T-cell (primary cell): ENCODE data around the gene SLC2A9. TPM values are rescaled to one million over a fixed set of nuclear protein-coding genes. Genes with fewer than 3 reads are reported as not detected.
A peak's percentile ranks its signal among the peaks of the same experiment; 100 is the strongest.

Experiments used
- ATAC-seq, 4 experiments: fragments of 200-7000 bp in 3 of 4; fragments of 150-1000 bp in 1 of 4; cut with Tn5 transposase; replicated peaks in 1 of 4; 1 replicate in 3 of 4; 2 replicates in 1 of 4; pipeline ENCODE4 v1.10.0; 2021; ENCODE audit warnings: moderate library complexity in 3 of 4, mild to moderate bottlenecking in 2 of 4, moderate number of reproducible peaks in 1 of 4
- CTCF ChIA-PET, 2 donors: fragments of 300-600 bp; sonication (Branson Sonifier 250); formaldehyde crosslinking; loops; one replicate each; lab custom pipeline; 2022; ENCODE audit warnings: antibody characterized with exemption in 2 of 2; lab: Charles Lee
- POLR2A ChIA-PET, 2 donors: fragments of 300-600 bp; sonication (Branson Sonifier 250); formaldehyde crosslinking; loops; one replicate each; lab custom pipeline; 2022; ENCODE audit warnings: antibody characterized with exemption in 2 of 2; lab: Charles Lee
- DNase-seq, 35 experiments: peaks; one replicate each; pipeline versions ENCODE4 v3.0.0 to v3.0.0-alpha.2; 2013 to 2023
- H3K27ac ChIP-seq: one replicate; pipeline ENCODE4 v1.5.1; 2013; ENCODE audit warnings: low read length
- H3K27me3 ChIP-seq, 2 experiments: replicated peaks in 1 of 2; 1 replicate in 1 of 2; 2 replicates in 1 of 2; pipeline versions ENCODE4 v1.6.1 to v1.7.0; 2013; ENCODE audit warnings: low read length in 1 of 2, mixed read lengths in 1 of 2; ENCODE audit not compliant: control insufficient read depth in 2 of 2, insufficient read depth in 2 of 2; ENCODE audit errors: extremely low read depth in 1 of 2
- H3K36me3 ChIP-seq, 2 donors: 1 replicate in 1 of 2; 2 replicates in 1 of 2; pipeline versions ENCODE4 v1.6.1 to v1.7.0; 2013; ENCODE audit warnings: low read length in 1 of 2; ENCODE audit not compliant: control insufficient read depth in 2 of 2, insufficient read depth in 1 of 2; ENCODE audit errors: extremely low read depth in 1 of 2
- H3K4me1 ChIP-seq, 2 experiments: 1 replicate in 1 of 2; 2 replicates in 1 of 2; pipeline versions ENCODE4 v1.6.1 to v1.7.0; 2013; ENCODE audit warnings: low read length in 2 of 2, mixed read lengths in 1 of 2; ENCODE audit not compliant: insufficient read depth in 2 of 2, control insufficient read depth in 1 of 2; ENCODE audit errors: extremely low read depth in 1 of 2
- H3K4me3 ChIP-seq, 2 donors: 1 replicate in 1 of 2; 2 replicates in 1 of 2; pipeline versions ENCODE4 v1.5.1 to v1.7.0; 2013; ENCODE audit warnings: mild to moderate bottlenecking in 2 of 2, low read length in 1 of 2, moderate library complexity in 1 of 2; ENCODE audit not compliant: control insufficient read depth in 1 of 2; ENCODE audit errors: extremely low read depth in 1 of 2
- H3K9me3 ChIP-seq: 2 replicates; pipeline ENCODE4 v1.7.0; 2013
- H3K27ac Mint-ChIP-seq, 2 donors: one replicate each; pipeline ENCODE4 v1.8.0; 2020 to 2021; ENCODE audit warnings: mild to moderate bottlenecking in 2 of 2, mixed read lengths in 2 of 2
- H3K27me3 Mint-ChIP-seq, 2 donors: one replicate each; pipeline ENCODE4 v1.8.0; 2021 to 2022; ENCODE audit warnings: mixed read lengths in 2 of 2
- H3K36me3 Mint-ChIP-seq: one replicate; pipeline ENCODE4 v1.8.0; 2021; ENCODE audit warnings: mixed read lengths
- H3K4me1 Mint-ChIP-seq, 3 donors: one replicate each; pipeline ENCODE4 v1.8.0; 2020 to 2022; ENCODE audit warnings: mixed read lengths in 3 of 3, mild to moderate bottlenecking in 1 of 3
- H3K4me3 Mint-ChIP-seq, 3 donors: one replicate each; pipeline ENCODE4 v1.8.0; 2020 to 2022; ENCODE audit warnings: mild to moderate bottlenecking in 3 of 3, mixed read lengths in 3 of 3, moderate library complexity in 3 of 3
- H3K9me3 Mint-ChIP-seq, 3 donors: one replicate each; pipeline ENCODE4 v1.8.0; 2020 to 2022; ENCODE audit warnings: mixed read lengths in 3 of 3
- WGBS: methylation state at CpG from one replicate; pipeline ENCODE4 v1.1.5; 2013; ENCODE audit warnings: missing lambda C conversion rate; ENCODE audit not compliant: insufficient coverage; 5-methylcytosine and 5-hydroxymethylcytosine counted together
- total RNA-seq, 35 experiments: library from RNA in 6 of 35; stranded (reverse) in 6 of 35; fragments of 120-200 nt in 1 of 35; gene quantifications; one replicate each; pipeline versions ENCODE4 v1.2.1 to v1.2.4 and lab custom pipeline; 2013 to 2026

The SLC2A9 gene
- total RNA-seq (1 to 10 TPM; 3.0 to 5.2 (median 4.4) TPM), total RNA-seq (lab: John Stamatoyannopoulos, UW) (0.55 to 5.1 (median 1.7) reads per million in 29 experiments)
- total RNA-seq (2013), result 1.8 TPM

GRCh38 chr4:10020871-10021652, at the start of gene SLC2A9:
TSS of gene SLC2A9 (minus strand) at chr4:10021497. CDS start at chr4:10021429, 68 bp downstream.
- Mint-ChIP-seq H3K4me3 (peak within 1 kb of the TSS in 1 of 3 donors; percentile 90), H3K27ac (peak within 1 kb of the TSS in 1 of 2 donors; percentile 96), H3K4me1 (peaks cover 8 to 23% (median 20%) of the 10 kb centered on the region in 3 donors), H3K27me3 (no peaks in the 10 kb centered on the region), H3K9me3 (no peaks in the 10 kb centered on the region), H3K36me3 (no peaks in the 10 kb centered on the region)
- no peak for DNase-seq
- Histone ChIP-seq H3K9me3 (no peaks in the 10 kb centered on the region), H3K4me3 (no peak within 1 kb of the TSS), H3K4me1 (peaks cover 0 to 16% of the 10 kb centered on the region in 2 experiments), H3K27ac (no peak within 1 kb of the TSS), H3K27me3 (no peaks in the 10 kb centered on the region), H3K36me3 (no peaks in the 10 kb centered on the region)
- 82% methylated on average over 10 of the region's 17 CpGs for WGBS
- ATAC-seq, result no peak
- ChIA-PET CTCF (no interaction called here), POLR2A (interaction anchor here (0.6 to 0.7 kb wide), 2 partner anchors 10 to 306 kb away, joined by 3 to 5 read pairs; no protein-coding TSS in a partner anchor)

GRCh38 chr4:10069075-10069642, 47.9 kb upstream of the SLC2A9 start:
- H3K27ac Mint-ChIP-seq, result no peak overlapping the region
- ChIA-PET POLR2A (no interaction called here), CTCF (no interaction called here)
- 91% methylated on average over 9 of the region's 12 CpGs for WGBS
- H3K4me3 Mint-ChIP-seq, result no peak overlapping the region
- peaks cover 9 to 63% of the 10 kb centered on the region in 2 donors for H3K36me3 ChIP-seq
- no peaks in the 10 kb centered on the region for H3K4me1 Mint-ChIP-seq
- H3K9me3 Mint-ChIP-seq, result no peaks in the 10 kb centered on the region
- ATAC-seq (no peak), DNase-seq (no peak)
- H3K4me1 ChIP-seq, result no peaks in the 10 kb centered on the region
- no peak overlapping the region for H3K27ac ChIP-seq
- H3K27me3 Mint-ChIP-seq, result no peaks in the 10 kb centered on the region
- H3K9me3 ChIP-seq, result no peaks in the 10 kb centered on the region
- no peaks in the 10 kb centered on the region for H3K27me3 ChIP-seq
- peaks cover 46% of the 10 kb centered on the region for H3K36me3 Mint-ChIP-seq
- H3K4me3 ChIP-seq, result no peak overlapping the region

- no peaks in the 10 kb centered on the region for H3K27me3 Mint-ChIP-seq
- H3K4me3 Mint-ChIP-seq, result no peak overlapping the region
- 97% methylated on average over 7 of the region's 15 CpGs for WGBS
- Histone ChIP-seq H3K4me3 (no peak overlapping the region), H3K36me3 (peaks cover 9 to 64% of the 10 kb centered on the region in 2 donors), H3K27me3 (no peaks in the 10 kb centered on the region), H3K27ac (no peak overlapping the region), H3K9me3 (no peaks in the 10 kb centered on the region), H3K4me1 (no peaks in the 10 kb centered on the region)
- POLR2A ChIA-PET, result no interaction called here
- H3K27ac Mint-ChIP-seq, result no peak overlapping the region
- H3K4me1 Mint-ChIP-seq, result no peaks in the 10 kb centered on the region
- ATAC-seq (no peak), DNase-seq (no peak)
- peaks cover 47% of the 10 kb centered on the region for H3K36me3 Mint-ChIP-seq
- CTCF ChIA-PET, result interaction anchor here in 1 of 2 donors (0.7 kb wide), 1 partner anchor 43 kb away, joined by 3 read pairs; no protein-coding TSS in a partner anchor
- H3K9me3 Mint-ChIP-seq, result no peaks in the 10 kb centered on the region
Measured at GRCh38 chr4:10066670-10067651, 45.7 kb upstream of the SLC2A9 start.

GRCh38 chr4:10066206-10066605, 44.9 kb upstream of the SLC2A9 start:
- POLR2A ChIA-PET, result no interaction called here
- H3K4me3 ChIP-seq, result no peak overlapping the region
- H3K9me3 ChIP-seq, result no peaks in the 10 kb centered on the region
- Mint-ChIP-seq H3K9me3 (no peaks in the 10 kb centered on the region), H3K4me3 (no peak overlapping the region), H3K27me3 (no peaks in the 10 kb centered on the region), H3K36me3 (peaks cover 54% of the 10 kb centered on the region), H3K27ac (no peak overlapping the region), H3K4me1 (no peaks in the 10 kb centered on the region)
- DNase-seq, result no peak
- H3K27ac ChIP-seq, result no peak overlapping the region
- ATAC-seq, result no peak
- no peaks in the 10 kb centered on the region for H3K4me1 ChIP-seq
- CTCF ChIA-PET, result interaction anchor here in 1 of 2 donors (0.7 kb wide), 1 partner anchor 43 kb away, joined by 3 read pairs; no protein-coding TSS in a partner anchor
- no peaks in the 10 kb centered on the region for H3K27me3 ChIP-seq
- peaks cover 8 to 71% of the 10 kb centered on the region in 2 donors for H3K36me3 ChIP-seq
- WGBS, result no CpG with 5 or more reads among the region's 2 CpGs

GRCh38 chr4:10063544-10064300, 42.4 kb upstream of the SLC2A9 start:
- CTCF ChIA-PET, result no interaction called here
- no peak overlapping the region for H3K4me3 Mint-ChIP-seq
- Histone ChIP-seq H3K4me1 (no peaks in the 10 kb centered on the region), H3K9me3 (no peaks in the 10 kb centered on the region), H3K27ac (no peak overlapping the region), H3K27me3 (no peaks in the 10 kb centered on the region), H3K36me3 (peaks cover 4 to 64% of the 10 kb centered on the region in 2 donors), H3K4me3 (no peak overlapping the region)
- no peaks in the 10 kb centered on the region for H3K9me3 Mint-ChIP-seq
- H3K4me1 Mint-ChIP-seq, result no peaks in the 10 kb centered on the region
- ATAC-seq (no peak), DNase-seq (no peak)
- no peaks in the 10 kb centered on the region for H3K27me3 Mint-ChIP-seq
- POLR2A ChIA-PET, result no interaction called here
- 89% methylated on average over 6 of the region's 9 CpGs for WGBS
- peaks cover 62% of the 10 kb centered on the region for H3K36me3 Mint-ChIP-seq
- H3K27ac Mint-ChIP-seq, result no peak overlapping the region
